Transverse colon (tissue), 4 donors: ENCODE measurements around the gene ARFGAP1. TPM values are rescaled to one million over a fixed set of nuclear protein-coding genes. Genes with fewer than 3 reads are reported as not detected.

Experiments used
- DNase-seq: peaks from one replicate; pipeline ENCODE4 v3.0.0-alpha.2; 2019
- H3K27ac ChIP-seq, 4 donors: fragments of 200-600 bp; sonication (generic); 2 replicates each; pipeline ENCODE4 v1.5.1; 2016 to 2018; ENCODE audit warnings: inconsistent platforms in 4 of 4
- H3K27me3 ChIP-seq: fragments of 200-600 bp; sonication (generic); 2 replicates; pipeline ENCODE4 v1.5.1; 2017; ENCODE audit warnings: inconsistent platforms
- H3K36me3 ChIP-seq, 4 donors: fragments of 200-600 bp; sonication (generic); 2 replicates each; pipeline ENCODE4 v1.5.1; 2017 to 2019; ENCODE audit warnings: inconsistent platforms in 4 of 4
- H3K4me1 ChIP-seq, 4 donors: fragments of 200-600 bp; sonication (generic); 2 replicates each; pipeline ENCODE4 v1.5.1; 2017 to 2020; ENCODE audit warnings: inconsistent platforms in 4 of 4
- H3K4me3 ChIP-seq, 4 donors: fragments of 200-600 bp; sonication (generic); 1 replicate in 1 of 4; 2 replicates in 3 of 4; pipeline versions ENCODE4 v1.5.1 to v1.6.1; 2017 to 2019; ENCODE audit warnings: inconsistent platforms in 4 of 4
- H3K9me3 ChIP-seq, 2 donors: fragments of 200-600 bp; sonication (generic); 2 replicates each; pipeline ENCODE4 v1.5.1; 2017 to 2019; ENCODE audit warnings: inconsistent platforms in 2 of 2
- EP300 ChIP-seq: sonication (generic); formaldehyde crosslinking; IDR thresholded peaks from one replicate; pipeline ENCODE4 v1.6.1; 2017; ENCODE audit warnings: antibody characterized with exemption, low read depth
- POLR2A ChIP-seq: fragments of 450-650 bp; IDR thresholded peaks from one replicate; pipeline ENCODE4 v1.6.1; 2016; ENCODE audit warnings: antibody characterized with exemption, mild to moderate bottlenecking, moderate library complexity
- POLR2AphosphoS5 ChIP-seq, 3 donors: sonication (generic); formaldehyde crosslinking; IDR thresholded peaks; one replicate each; pipeline ENCODE4 v1.6.1; 2016; ENCODE audit warnings: antibody characterized with exemption in 3 of 3
- WGBS, 2 donors: methylation state at CpG; one replicate each; pipeline ENCODE4 v1.1.5; 2018; ENCODE audit warnings: low coverage in 1 of 2; 5-methylcytosine and 5-hydroxymethylcytosine counted together
- in situ Hi-C, 4 donors: fragments of 200-750 bp; cut with MboI; loops; one replicate each; pipeline versions ENCODE4 v1.15.0 to v1.15.1; 2017; ENCODE audit warnings: low sequenced_read_pairs in 3 of 4, low pct_ligation_motif_present in 1 of 4, low pct_unique_long_range_greater_than_20kb in 1 of 4
- intact Hi-C: fragments of 100-400 bp; cut with DNase I; formaldehyde crosslinking; loops from one replicate; pipeline ENCODE4 v1.15.1; 2023; ENCODE audit warnings: low total_unique reads
- total RNA-seq, 4 donors: library from RNA; depleted of rRNA; stranded (reverse); fragments of >200 nt; gene quantifications; one replicate each; pipeline ENCODE4 v1.1.0, GENCODE V29; 2016
- TF ChIP-seq, protein P1 (sequence below), 5 experiments: fragments of 200-600 bp in 3 of 5; fragments of 450-650 bp in 2 of 5; sonication (generic) in 3 of 5; IDR thresholded peaks; 1 replicate in 2 of 5; 2 replicates in 3 of 5; pipeline ENCODE4 v1.5.1; 2016 to 2017; ENCODE audit warnings: antibody characterized with exemption in 5 of 5, inconsistent platforms in 3 of 5, mild to moderate bottlenecking in 2 of 5, moderate library complexity in 1 of 5

ARFGAP1 gene
- total RNA-seq, 4 donors from 2014 or later = 43.8 to 200 (median 74.8) TPM

DNA sequence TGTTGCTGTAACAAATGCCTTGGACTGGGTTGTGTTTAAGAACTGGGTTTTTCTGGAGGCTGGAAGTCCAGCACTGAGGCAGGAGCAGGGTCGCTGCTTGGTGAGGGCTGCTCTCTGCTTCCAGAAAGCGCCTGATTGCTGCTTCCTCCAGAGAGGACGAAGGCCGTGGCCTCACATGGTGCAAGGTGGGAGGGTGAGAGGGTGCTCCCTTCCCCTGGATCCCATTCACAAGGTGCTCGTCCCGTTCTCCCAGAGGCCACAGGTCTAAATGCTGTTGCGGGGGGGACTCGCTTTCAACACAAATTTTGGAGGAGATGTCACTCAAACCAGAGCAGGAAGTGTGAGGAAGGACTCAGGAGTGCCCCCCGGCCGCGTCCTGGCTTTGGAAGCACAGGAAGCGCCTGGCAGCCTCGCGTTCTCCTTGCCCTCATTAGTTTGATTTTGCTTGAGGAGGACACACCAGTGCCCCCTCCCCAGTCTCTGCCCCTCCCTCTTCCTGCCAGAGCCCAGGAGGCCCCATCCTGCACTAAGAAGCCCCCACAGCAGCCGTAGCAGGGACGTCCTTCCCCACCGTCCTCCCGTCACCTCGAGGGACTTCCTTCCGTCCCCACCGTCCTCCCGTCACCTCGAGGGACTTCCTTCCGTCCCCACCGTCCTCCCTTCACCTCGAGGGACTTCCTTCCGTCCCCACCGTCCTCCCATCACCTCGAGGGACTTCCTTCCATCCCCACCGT lies 10.7 kb upstream of the ARFGAP1 start:
- TF ChIP-seq EP300 = no peak
- TF ChIP-seq, protein P1, sequence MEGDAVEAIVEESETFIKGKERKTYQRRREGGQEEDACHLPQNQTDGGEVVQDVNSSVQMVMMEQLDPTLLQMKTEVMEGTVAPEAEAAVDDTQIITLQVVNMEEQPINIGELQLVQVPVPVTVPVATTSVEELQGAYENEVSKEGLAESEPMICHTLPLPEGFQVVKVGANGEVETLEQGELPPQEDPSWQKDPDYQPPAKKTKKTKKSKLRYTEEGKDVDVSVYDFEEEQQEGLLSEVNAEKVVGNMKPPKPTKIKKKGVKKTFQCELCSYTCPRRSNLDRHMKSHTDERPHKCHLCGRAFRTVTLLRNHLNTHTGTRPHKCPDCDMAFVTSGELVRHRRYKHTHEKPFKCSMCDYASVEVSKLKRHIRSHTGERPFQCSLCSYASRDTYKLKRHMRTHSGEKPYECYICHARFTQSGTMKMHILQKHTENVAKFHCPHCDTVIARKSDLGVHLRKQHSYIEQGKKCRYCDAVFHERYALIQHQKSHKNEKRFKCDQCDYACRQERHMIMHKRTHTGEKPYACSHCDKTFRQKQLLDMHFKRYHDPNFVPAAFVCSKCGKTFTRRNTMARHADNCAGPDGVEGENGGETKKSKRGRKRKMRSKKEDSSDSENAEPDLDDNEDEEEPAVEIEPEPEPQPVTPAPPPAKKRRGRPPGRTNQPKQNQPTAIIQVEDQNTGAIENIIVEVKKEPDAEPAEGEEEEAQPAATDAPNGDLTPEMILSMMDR (IDR thresholded peaks at IDR 0.05) = no peak
- no peak for TF ChIP-seq POLR2AphosphoS5 (IDR thresholded peaks at IDR 0.05)
- no peak for TF ChIP-seq POLR2A
- H3K4me3 ChIP-seq = no peak overlapping the region
- H3K36me3 ChIP-seq = no peaks in the 10 kb centered on the region
- no peak for DNase-seq
- no peaks in the 10 kb centered on the region for H3K9me3 ChIP-seq
- intact Hi-C loops = no loop called here
- peaks cover 52% of the 10 kb centered on the region for H3K27me3 ChIP-seq
- no peak overlapping the region for H3K27ac ChIP-seq
- no peaks in the 10 kb centered on the region for H3K4me1 ChIP-seq
- in situ Hi-C loops = no loop called here
- WGBS, 2 donors = 45 to 58% methylated on average over 16 to 26 of the region's 30 CpGs

- in situ Hi-C loops (no loop called here), intact Hi-C loops (no loop called here)
- 43 to 100% methylated on average over 1 to 9 of the region's 9 CpGs for WGBS, 2 donors
- no peak for TF ChIP-seq POLR2A
- TF ChIP-seq EP300 = no peak
- TF ChIP-seq, protein P1 (IDR thresholded peaks at IDR 0.05) = no peak
- TF ChIP-seq POLR2AphosphoS5 (IDR thresholded peaks at IDR 0.05) = no peak
- peaks cover 60% of the 10 kb centered on the region for H3K27me3 ChIP-seq
- H3K4me1 ChIP-seq = no peaks in the 10 kb centered on the region
- no peaks in the 10 kb centered on the region for H3K9me3 ChIP-seq
- no peak for DNase-seq
- H3K4me3 ChIP-seq = no peak overlapping the region
- no peak overlapping the region for H3K27ac ChIP-seq
- H3K36me3 ChIP-seq = no peaks in the 10 kb centered on the region
Measured at GRCh38 chr20:63262836-63263235, 9.8 kb upstream of the ARFGAP1 start.

GRCh38 chr20:63264000-63264399 lies 8.6 kb upstream of the ARFGAP1 start:
- Histone ChIP-seq H3K36me3 (no peaks in the 10 kb centered on the region), H3K9me3 (no peaks in the 10 kb centered on the region), H3K4me1 (no peaks in the 10 kb centered on the region), H3K27me3 (peaks cover 60% of the 10 kb centered on the region), H3K27ac (no peak overlapping the region), H3K4me3 (no peak overlapping the region)
- 87% methylated on average over 10 of the region's 10 CpGs; no CpG with 5 or more reads in 1 of the 2 donors for WGBS, 2 donors
- no peak for DNase-seq
- TF ChIP-seq POLR2A = no peak
- TF ChIP-seq, protein P1 (IDR thresholded peaks at IDR 0.05) = no peak
- no peak for TF ChIP-seq POLR2AphosphoS5 (IDR thresholded peaks at IDR 0.05)
- no peak for TF ChIP-seq EP300
- in situ Hi-C loops = no loop called here
- intact Hi-C loops = no loop called here

- DNase-seq = no peak
- peaks cover 60% of the 10 kb centered on the region for H3K27me3 ChIP-seq
Measured at GRCh38 chr20:63264519-63264918, 8.1 kb upstream of the ARFGAP1 start.

More at GRCh38 chr20:63264519-63264918, 8.1 kb upstream of the ARFGAP1 start:
- no peaks in the 10 kb centered on the region for H3K9me3 ChIP-seq
- 62% methylated on average over 14 of the region's 14 CpGs; no CpG with 5 or more reads in 1 of the 2 donors for WGBS, 2 donors
- no peaks in the 10 kb centered on the region for H3K4me1 ChIP-seq
- intact Hi-C loops (no loop called here), in situ Hi-C loops (no loop called here)
- no peak overlapping the region for H3K4me3 ChIP-seq
- no peak overlapping the region for H3K27ac ChIP-seq
- TF ChIP-seq POLR2A (no peak), POLR2AphosphoS5 (IDR thresholded peaks at IDR 0.05) (no peak), EP300 (no peak)
- TF ChIP-seq, protein P1 (IDR thresholded peaks at IDR 0.05) = no peak
- no peaks in the 10 kb centered on the region for H3K36me3 ChIP-seq
